Uterus (tissue), 4 donors: ENCODE results near the gene NEUROD2. TPM values are rescaled to one million over a fixed set of nuclear protein-coding genes. Genes with fewer than 3 reads are reported as not detected.
A peak's percentile ranks its signal among the peaks of the same experiment; 100 is the strongest.

Experiments
- DNase-seq, 2 donors: peaks; one replicate each; pipeline ENCODE4 v3.0.0-alpha.2; 2019 to 2020
- H3K27ac ChIP-seq, 2 donors: fragments of 200-600 bp; sonication (generic); 1 replicate in 1 of 2; 2 replicates in 1 of 2; pipeline ENCODE4 v1.5.1; 2016 to 2018
- H3K27me3 ChIP-seq, 2 donors: fragments of 200-600 bp; sonication (generic); one replicate each; pipeline ENCODE4 v1.5.1; 2018 to 2019; ENCODE audit warnings: control low read depth in 1 of 2
- H3K36me3 ChIP-seq, 2 donors: fragments of 200-600 bp; sonication (generic); one replicate each; pipeline ENCODE4 v1.5.1; 2019; ENCODE audit warnings: control low read depth in 1 of 2
- H3K4me1 ChIP-seq, 2 donors: fragments of 200-600 bp; sonication (generic); one replicate each; pipeline ENCODE4 v1.5.1; 2018 to 2019; ENCODE audit warnings: control low read depth in 1 of 2
- H3K4me3 ChIP-seq, 2 donors: fragments of 200-600 bp; sonication (generic); 1 replicate in 1 of 2; 2 replicates in 1 of 2; pipeline ENCODE4 v1.5.1; 2018 to 2019; ENCODE audit warnings: mild to moderate bottlenecking in 1 of 2
- H3K9me3 ChIP-seq, 2 donors: fragments of 200-600 bp; sonication (generic); one replicate each; pipeline ENCODE4 v1.5.1; 2019; ENCODE audit warnings: control low read depth in 1 of 2
- POLR2A ChIP-seq, 2 donors: fragments of 450-650 bp; IDR thresholded peaks; one replicate each; pipeline ENCODE4 v1.6.1; 2016; ENCODE audit warnings: antibody characterized with exemption in 2 of 2, mild to moderate bottlenecking in 1 of 2, moderate library complexity in 1 of 2
- intact Hi-C: fragments of 100-400 bp; cut with DNase I; formaldehyde crosslinking; loops from one replicate; pipeline ENCODE4 v1.15.1; 2023; ENCODE audit warnings: low total_unique reads
- total RNA-seq, 4 donors: library from RNA; depleted of rRNA in 3 of 4; stranded (reverse); fragments of >200 nt in 3 of 4; gene quantifications; one replicate each; pipeline versions ENCODE4 v1.1.0 to v1.2.4, GENCODE V29; 2014 to 2023
- TF ChIP-seq, protein P1 (sequence below), 4 experiments: fragments of 200-600 bp in 2 of 4; fragments of 450-650 bp in 2 of 4; sonication (generic) in 2 of 4; IDR thresholded peaks; one replicate each; pipeline ENCODE4 v1.5.1; 2016 to 2019; ENCODE audit warnings: antibody characterized with exemption in 4 of 4, mild to moderate bottlenecking in 2 of 4, moderate library complexity in 1 of 4
- donor health status: DM: yes; HTN: yes; CAD: no.

NEUROD2 gene
- total RNA-seq, 4 donors from 2014 or later, result not detected

DNA sequence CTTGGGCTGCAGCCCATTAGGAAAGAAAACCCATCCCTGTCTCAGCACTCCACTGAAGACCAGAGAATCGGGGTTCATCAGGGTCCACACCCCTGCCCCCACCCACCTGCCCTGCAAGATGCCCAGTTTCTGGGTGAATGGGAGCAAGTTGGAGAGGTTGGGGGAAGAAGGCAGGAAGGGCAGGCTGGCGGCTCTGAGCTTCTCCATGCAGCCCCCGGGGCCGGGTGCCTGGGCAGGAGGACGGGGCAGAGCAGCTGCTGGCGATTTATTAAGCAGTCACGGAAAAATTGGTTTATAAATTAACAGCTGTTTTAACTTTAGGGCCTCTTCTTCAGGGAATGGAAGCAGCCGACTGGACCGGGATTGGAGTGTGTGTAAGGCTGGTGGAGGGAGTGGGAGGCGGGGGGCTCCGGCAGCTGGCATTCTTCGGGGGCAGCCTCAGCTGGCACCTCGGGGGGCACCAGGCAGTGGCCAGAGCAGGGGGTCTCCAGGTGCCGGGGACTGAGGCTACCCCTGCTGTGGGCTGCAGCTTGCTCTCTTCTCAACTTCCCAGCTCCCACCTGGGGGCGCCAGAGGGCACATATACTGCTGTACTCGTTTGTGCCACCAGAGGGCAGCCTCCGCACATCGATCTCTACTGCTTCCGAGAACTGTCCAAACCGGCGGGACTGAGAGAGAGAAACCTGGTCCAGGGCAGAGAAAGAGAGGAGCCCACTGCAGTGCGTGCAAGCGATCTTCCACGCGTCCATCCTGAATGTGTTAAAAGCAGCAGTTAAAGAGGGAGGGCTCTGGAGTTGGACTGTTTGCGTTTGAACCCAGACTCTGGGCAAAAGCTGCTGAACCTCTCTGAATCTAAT is 14.0 kb upstream of the NEUROD2 start:
- no peak overlapping the region for H3K4me3 ChIP-seq
- H3K27ac ChIP-seq, result no peak overlapping the region
- intact Hi-C loops, result loop anchor here (5.0 to 10.0 kb wide), 2 partner anchors 67 to 131 kb away; no protein-coding TSS in a partner anchor
- peaks cover 0 to 4% of the 10 kb centered on the region in 2 donors for H3K4me1 ChIP-seq
- H3K9me3 ChIP-seq, result no peaks in the 10 kb centered on the region
- H3K36me3 ChIP-seq, result no peaks in the 10 kb centered on the region
- TF ChIP-seq, protein P1, sequence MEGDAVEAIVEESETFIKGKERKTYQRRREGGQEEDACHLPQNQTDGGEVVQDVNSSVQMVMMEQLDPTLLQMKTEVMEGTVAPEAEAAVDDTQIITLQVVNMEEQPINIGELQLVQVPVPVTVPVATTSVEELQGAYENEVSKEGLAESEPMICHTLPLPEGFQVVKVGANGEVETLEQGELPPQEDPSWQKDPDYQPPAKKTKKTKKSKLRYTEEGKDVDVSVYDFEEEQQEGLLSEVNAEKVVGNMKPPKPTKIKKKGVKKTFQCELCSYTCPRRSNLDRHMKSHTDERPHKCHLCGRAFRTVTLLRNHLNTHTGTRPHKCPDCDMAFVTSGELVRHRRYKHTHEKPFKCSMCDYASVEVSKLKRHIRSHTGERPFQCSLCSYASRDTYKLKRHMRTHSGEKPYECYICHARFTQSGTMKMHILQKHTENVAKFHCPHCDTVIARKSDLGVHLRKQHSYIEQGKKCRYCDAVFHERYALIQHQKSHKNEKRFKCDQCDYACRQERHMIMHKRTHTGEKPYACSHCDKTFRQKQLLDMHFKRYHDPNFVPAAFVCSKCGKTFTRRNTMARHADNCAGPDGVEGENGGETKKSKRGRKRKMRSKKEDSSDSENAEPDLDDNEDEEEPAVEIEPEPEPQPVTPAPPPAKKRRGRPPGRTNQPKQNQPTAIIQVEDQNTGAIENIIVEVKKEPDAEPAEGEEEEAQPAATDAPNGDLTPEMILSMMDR (IDR thresholded peaks at IDR 0.05), result peak; percentile 98 to 100 (median 100)
- TF ChIP-seq POLR2A (IDR thresholded peaks at IDR 0.05), result no peak
- DNase-seq, result peak; percentile 83 to 89
- peaks cover 14 to 17% of the 10 kb centered on the region in 2 donors for H3K27me3 ChIP-seq

DNA sequence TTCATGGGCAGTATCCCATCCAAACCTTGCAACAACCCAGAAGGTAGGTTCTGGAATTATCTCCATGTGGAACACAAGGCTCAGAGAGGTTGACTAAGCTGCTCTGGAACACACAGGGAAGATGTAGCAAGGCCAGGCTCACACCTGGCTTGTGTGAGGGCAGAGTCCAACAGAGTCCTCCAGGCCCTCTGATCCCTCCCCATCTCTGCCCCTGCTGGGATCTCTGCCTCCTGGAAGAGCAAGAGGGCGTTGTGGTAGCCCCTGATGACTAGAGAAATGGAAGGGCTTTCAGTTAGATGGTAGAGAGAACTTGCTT is 12.0 kb upstream of the NEUROD2 start:
- Histone ChIP-seq H3K36me3 (no peaks in the 10 kb centered on the region), H3K27ac (no peak overlapping the region), H3K4me1 (no peaks in the 10 kb centered on the region), H3K4me3 (no peak overlapping the region), H3K27me3 (peaks cover 0 to 4% of the 10 kb centered on the region in 2 donors), H3K9me3 (no peaks in the 10 kb centered on the region)
- DNase-seq, result no peak
- TF ChIP-seq, protein P1 (IDR thresholded peaks at IDR 0.05), result no peak
- TF ChIP-seq POLR2A (IDR thresholded peaks at IDR 0.05), result no peak
- intact Hi-C loops, result loop anchor here (5.0 to 10.0 kb wide), 2 partner anchors 65 to 133 kb away; no protein-coding TSS in a partner anchor

DNA sequence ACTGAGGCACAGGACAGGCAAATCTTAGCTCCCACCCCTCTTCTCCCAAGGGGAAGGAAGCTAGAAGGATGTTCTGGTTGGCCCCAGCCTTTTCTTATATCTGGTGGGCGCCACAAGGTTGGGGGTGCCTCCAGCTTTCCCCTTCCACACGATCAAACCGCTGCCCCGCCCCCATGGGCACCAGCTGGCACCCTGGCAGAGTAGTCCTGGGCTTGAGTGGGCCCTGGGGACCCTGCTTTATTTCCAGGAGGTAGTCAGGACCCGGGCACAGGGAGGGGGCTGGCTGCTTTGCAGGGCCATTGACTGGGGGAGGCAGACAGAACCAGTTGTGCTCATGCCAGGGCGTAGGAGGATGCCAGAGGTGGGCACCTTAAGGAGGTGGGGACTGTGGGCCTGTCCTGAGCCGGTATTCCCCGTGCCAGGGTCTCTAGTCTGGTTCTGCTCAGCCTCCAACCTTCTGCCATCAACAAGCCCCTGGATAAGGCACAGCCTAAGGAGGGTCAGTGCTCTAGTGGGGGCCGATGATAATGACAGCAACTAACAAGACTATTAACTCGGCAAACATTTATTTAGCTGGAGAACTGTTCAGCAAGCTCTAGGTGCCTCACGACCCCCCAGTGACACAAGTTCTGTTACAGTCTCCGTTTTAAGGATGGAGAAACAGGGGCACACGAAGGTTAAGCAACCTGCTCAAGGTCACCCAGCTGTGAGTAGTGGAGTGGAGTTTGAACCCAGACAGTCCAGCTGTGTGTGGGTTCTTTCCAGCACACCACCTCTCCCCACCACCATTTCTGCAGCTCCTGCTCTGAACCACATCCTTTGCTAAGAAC is 11.5 kb upstream of the NEUROD2 start:
- intact Hi-C loops, result no loop called here
- Histone ChIP-seq H3K4me1 (no peaks in the 10 kb centered on the region), H3K4me3 (no peak overlapping the region), H3K9me3 (no peaks in the 10 kb centered on the region), H3K27ac (no peak overlapping the region), H3K27me3 (peaks cover 0 to 4% of the 10 kb centered on the region in 2 donors), H3K36me3 (no peaks in the 10 kb centered on the region)
- DNase-seq, result no peak
- TF ChIP-seq POLR2A (IDR thresholded peaks at IDR 0.05), result no peak
- TF ChIP-seq, protein P1 (IDR thresholded peaks at IDR 0.05), result no peak

DNA sequence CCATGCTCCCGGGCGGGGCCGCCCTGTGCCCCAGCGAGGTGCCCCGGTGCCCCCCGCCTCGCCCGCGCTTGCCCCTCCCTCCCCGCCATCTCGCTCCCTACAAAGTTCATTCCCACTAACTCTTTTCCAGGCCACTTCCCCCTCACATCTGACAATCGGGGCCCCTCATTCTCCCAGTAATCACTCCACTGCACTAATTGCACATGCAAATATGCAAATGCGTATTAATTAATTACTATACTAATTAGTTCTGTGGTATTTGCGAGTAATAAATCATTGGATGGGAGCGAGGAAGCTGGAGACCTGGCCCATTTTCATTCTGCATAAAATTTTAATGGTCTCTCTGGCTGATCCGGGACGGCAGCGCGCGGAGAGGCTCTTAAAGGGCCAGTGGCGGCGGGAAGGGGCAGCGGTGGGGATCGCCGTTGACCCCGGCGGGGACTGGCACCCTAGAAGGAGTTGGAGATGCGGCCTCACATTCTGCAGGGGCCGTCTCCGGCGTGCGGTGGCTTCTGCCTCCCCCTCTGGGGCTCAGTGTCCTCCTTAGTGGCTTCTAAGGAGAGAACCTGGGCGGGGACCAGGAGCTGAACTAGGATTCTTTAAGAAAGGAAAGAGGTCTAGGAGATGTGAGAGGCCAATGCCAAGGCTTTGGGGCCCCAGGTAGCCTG is 10.7 kb upstream of the NEUROD2 start:
- H3K4me1 ChIP-seq, result no peaks in the 10 kb centered on the region
- peak overlapping the region; percentile 16 to 30 for H3K4me3 ChIP-seq
- no peaks in the 10 kb centered on the region for H3K36me3 ChIP-seq
- no peak for DNase-seq
- TF ChIP-seq POLR2A (IDR thresholded peaks at IDR 0.05), result no peak
- TF ChIP-seq, protein P1 (IDR thresholded peaks at IDR 0.05), result no peak
- H3K27me3 ChIP-seq, result peaks cover 0 to 4% of the 10 kb centered on the region in 2 donors
- H3K27ac ChIP-seq, result no peak overlapping the region
- no peaks in the 10 kb centered on the region for H3K9me3 ChIP-seq
- intact Hi-C loops, result no loop called here
